Ascending aorta (tissue), 2 donors: ENCODE results near the gene HTRA3. TPM values are rescaled to one million over a fixed set of nuclear protein-coding genes. Genes with fewer than 3 reads are reported as not detected.
A peak's percentile ranks its signal among the peaks of the same experiment; 100 is the strongest.

Experiments
- DNase-seq, 2 donors: peaks; one replicate each; pipeline ENCODE4 v3.0.0-alpha.2; 2019; ENCODE audit warnings: low spot score in 2 of 2
- H3K27ac ChIP-seq, 2 donors: fragments of 200-600 bp; sonication (generic); one replicate each; pipeline ENCODE4 v1.5.1; 2016 to 2017; ENCODE audit warnings: mild to moderate bottlenecking in 1 of 2
- H3K27me3 ChIP-seq: fragments of 200-600 bp; sonication (generic); one replicate; pipeline ENCODE4 v1.5.1; 2017
- H3K36me3 ChIP-seq, 2 donors: fragments of 200-600 bp; sonication (generic); one replicate each; pipeline ENCODE4 v1.5.1; 2016
- H3K4me1 ChIP-seq, 2 donors: fragments of 200-600 bp; sonication (generic); one replicate each; pipeline ENCODE4 v1.5.1; 2016 to 2017; ENCODE audit warnings: mild to moderate bottlenecking in 1 of 2
- H3K4me3 ChIP-seq, 2 donors: fragments of 200-600 bp; sonication (generic); one replicate each; pipeline ENCODE4 v1.5.1; 2016 to 2017; ENCODE audit warnings: mild to moderate bottlenecking in 1 of 2
- H3K9me3 ChIP-seq, 2 donors: fragments of 200-600 bp; sonication (generic); one replicate each; pipeline ENCODE4 v1.5.1; 2016
- CTCF ChIP-seq, 3 experiments: fragments of 200-600 bp in 2 of 3; fragments of 450-650 bp in 1 of 3; sonication (generic) in 2 of 3; IDR thresholded peaks; one replicate each; pipeline ENCODE4 v1.5.1; 2016 to 2019; ENCODE audit warnings: antibody characterized with exemption in 3 of 3, mild to moderate bottlenecking in 1 of 3, moderate library complexity in 1 of 3
- intact Hi-C: fragments of 100-400 bp; cut with DNase I; formaldehyde crosslinking; loops from one replicate; pipeline ENCODE4 v1.15.1; 2023
- total RNA-seq: library from RNA; depleted of rRNA; stranded (reverse); fragments of >200 nt; gene quantifications from one replicate; pipeline ENCODE4 v1.1.0, GENCODE V29; 2016

The HTRA3 gene
- total RNA-seq, 1 donor from 2014 or later, result 52.6 TPM

- Histone ChIP-seq H3K36me3 (no peaks in the 10 kb centered on the region), H3K27ac (no peak overlapping the region), H3K4me3 (no peak overlapping the region), H3K27me3 (no peaks in the 10 kb centered on the region), H3K4me1 (peaks cover 19 to 41% of the 10 kb centered on the region in 2 donors), H3K9me3 (no peaks in the 10 kb centered on the region)
- peak in 1 of 2 donors; percentile 76 for DNase-seq
- intact Hi-C loops, result no loop called here
- no peak for TF ChIP-seq CTCF (IDR thresholded peaks at IDR 0.05)
These were observed 7.0 kb downstream of the HTRA3 start for GRCh38 chr4:8276358-8277240.

DNA sequence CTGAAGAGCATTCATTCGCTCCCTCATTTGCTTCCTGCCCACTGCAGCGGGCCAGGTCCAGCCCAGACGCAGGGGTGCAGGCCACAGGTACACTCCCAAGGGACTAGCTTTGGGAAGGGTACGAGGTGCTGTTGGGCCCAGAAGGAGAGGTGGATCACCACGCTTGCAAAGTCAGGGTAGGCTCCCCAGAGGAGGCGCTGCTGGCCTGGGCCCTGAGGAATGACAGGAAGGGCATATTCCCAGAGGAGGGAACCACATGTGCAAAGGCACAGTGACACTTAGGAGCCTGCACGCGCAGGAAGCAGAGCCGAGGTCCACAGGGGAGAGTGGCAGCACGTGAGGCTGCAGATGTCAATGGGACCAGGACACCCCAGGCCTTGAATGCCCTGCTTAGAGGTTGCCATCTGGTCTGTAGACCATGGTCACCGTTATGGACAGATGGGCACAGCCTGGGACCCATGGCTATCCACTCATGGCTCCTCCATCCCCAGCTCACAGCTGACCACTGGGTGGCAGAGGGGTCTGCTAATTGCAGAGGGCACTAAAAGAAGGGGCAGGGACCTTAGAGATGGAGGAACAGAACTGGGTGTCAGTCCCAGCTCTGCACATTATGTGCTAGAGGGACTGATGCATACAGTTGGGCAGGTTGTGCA, 7.9 kb downstream of the HTRA3 start:
- intact Hi-C loops, result no loop called here
- Histone ChIP-seq H3K4me3 (no peak overlapping the region), H3K4me1 (peaks cover 18 to 42% of the 10 kb centered on the region in 2 donors), H3K27ac (no peak overlapping the region), H3K9me3 (no peaks in the 10 kb centered on the region), H3K27me3 (no peaks in the 10 kb centered on the region), H3K36me3 (no peaks in the 10 kb centered on the region)
- TF ChIP-seq CTCF (IDR thresholded peaks at IDR 0.05), result no peak
- DNase-seq, result no peak

DNA sequence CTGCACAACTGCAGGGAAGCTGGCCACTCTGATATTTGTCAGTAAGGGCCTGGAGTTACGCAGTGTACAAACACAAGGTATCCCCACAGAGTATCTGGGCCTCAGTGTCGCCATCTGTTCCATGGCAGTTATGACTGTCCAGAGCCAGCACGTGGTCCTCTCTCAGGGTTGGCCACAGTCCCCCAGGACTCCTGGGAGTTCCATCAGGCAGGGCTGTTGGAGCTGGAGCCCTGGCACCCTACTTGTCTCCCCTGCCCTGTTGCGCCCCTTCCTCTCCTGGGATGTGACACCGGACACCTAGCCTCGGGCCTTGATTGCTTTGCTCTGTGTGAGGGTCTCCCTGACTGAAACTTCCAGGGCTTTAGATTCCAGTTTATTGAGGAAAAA, 8.4 kb downstream of the HTRA3 start:
- Histone ChIP-seq H3K27me3 (no peaks in the 10 kb centered on the region), H3K27ac (no peak overlapping the region), H3K4me1 (peaks cover 13 to 37% of the 10 kb centered on the region in 2 donors), H3K9me3 (no peaks in the 10 kb centered on the region), H3K4me3 (no peak overlapping the region), H3K36me3 (no peaks in the 10 kb centered on the region)
- intact Hi-C loops, result no loop called here
- no peak for DNase-seq
- no peak for TF ChIP-seq CTCF (IDR thresholded peaks at IDR 0.05)

DNA sequence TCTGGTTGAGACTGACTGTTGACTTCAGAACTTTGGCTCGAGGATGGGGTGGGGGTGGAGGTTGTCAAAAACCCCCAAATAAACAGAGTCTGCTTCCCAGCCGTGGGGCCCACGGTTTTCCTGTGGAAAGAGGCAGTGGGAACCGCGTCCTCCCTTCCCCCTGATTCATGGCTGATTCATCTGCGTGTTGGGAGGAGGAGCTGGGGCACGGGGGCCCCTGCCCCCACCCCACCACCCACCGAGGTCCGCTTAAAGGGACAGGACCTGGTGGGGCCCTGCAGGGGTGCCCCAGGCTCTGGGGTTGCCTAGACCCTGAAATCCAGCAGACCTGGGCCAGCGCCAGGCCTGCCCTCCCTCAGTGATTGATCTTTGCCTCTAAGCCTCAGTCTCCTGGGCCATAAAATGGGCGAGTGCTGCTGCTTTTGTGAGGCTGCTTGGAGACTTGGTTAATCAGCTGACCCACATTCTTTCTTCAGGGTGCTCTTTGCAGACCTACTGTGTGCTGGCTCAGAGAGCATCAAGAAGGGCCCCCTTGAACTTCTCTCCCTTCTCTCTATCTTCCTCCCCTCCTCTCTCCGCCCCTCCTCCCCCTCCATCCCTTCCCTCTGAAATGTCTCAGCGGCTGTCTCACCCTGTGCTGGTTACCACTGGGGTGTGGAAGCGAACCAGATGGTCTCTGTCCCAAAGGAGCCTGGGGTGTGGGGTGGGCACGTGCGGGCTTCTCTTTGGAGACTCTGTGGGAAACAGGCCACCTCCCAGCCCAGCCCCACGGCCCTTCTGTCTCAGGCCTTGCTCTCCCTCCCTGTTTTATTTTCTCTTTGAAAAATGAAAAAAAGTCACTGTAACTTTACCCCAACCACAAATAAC, 9.1 kb downstream of the HTRA3 start:
- Histone ChIP-seq H3K27me3 (no peaks in the 10 kb centered on the region), H3K4me3 (no peak overlapping the region), H3K4me1 (peaks cover 10 to 33% of the 10 kb centered on the region in 2 donors), H3K36me3 (no peaks in the 10 kb centered on the region), H3K9me3 (no peaks in the 10 kb centered on the region), H3K27ac (no peak overlapping the region)
- intact Hi-C loops, result no loop called here
- TF ChIP-seq CTCF (IDR thresholded peaks at IDR 0.05), result no peak
- no peak for DNase-seq

DNA sequence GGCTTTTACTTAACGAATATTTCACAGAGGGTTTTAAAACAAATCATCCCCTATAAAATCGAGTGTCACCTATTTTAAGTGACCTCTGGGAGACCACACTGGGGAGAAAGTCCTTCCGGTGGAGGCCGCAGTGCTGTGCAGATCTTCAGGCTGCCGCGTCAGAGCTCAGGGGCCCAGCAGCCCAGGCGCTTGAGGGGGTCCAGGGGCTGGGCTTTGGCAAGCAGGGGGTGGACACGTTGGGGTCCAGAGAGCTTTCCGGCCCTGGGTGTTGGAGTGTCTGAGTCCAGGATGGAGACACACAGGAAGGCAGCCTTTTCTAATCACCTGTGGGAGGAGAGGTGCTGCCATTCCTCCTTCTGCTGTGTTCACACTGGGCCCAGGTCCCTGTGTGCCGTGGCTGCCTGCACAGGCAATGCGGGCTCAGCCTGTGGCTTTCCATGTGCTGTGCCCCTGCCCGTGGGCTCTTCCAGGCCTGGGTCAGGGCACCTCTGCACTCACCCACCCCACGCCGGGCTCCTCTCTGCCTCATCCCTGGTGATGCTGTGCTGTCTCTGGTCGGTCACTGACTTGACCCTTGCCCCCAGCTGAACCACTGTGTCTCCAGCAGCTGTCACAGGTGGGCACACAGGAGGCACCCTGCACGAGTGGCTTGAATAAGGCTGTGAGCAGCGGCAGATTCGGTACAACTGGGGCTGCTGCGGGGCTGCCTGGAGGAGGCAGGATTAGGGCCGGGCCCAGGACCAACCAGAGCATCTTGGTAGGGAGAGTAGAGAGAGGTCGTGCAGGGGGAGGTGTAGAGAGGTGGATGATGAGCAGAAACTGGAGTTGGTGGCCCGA, 10.0 kb downstream of the HTRA3 start:
- no peak for DNase-seq
- Histone ChIP-seq H3K4me1 (peaks cover 10 to 33% of the 10 kb centered on the region in 2 donors), H3K4me3 (no peak overlapping the region), H3K36me3 (no peaks in the 10 kb centered on the region), H3K9me3 (no peaks in the 10 kb centered on the region), H3K27me3 (no peaks in the 10 kb centered on the region), H3K27ac (no peak overlapping the region)
- intact Hi-C loops, result no loop called here
- no peak for TF ChIP-seq CTCF (IDR thresholded peaks at IDR 0.05)
